Thoracic aorta (tissue), 2 donors: Measurements from ENCODE around the gene AK9. TPM values are rescaled to one million over a fixed set of nuclear protein-coding genes. Genes with fewer than 3 reads are reported as not detected.

Experiments
- ATAC-seq: fragments of 150-250 bp; one replicate; pipeline ENCODE4 v1.8.0; 2017; ENCODE audit warnings: low read depth; ENCODE audit not compliant: insufficient number of reproducible peaks, low FRiP score
- DNase-seq: peaks from one replicate; pipeline ENCODE4 v3.0.0-alpha.2; 2020; ENCODE audit warnings: low spot score
- H3K27ac ChIP-seq, 2 donors: fragments of 200-600 bp; sonication (generic); 1 replicate in 1 of 2; 2 replicates in 1 of 2; pipeline ENCODE4 v1.5.1; 2016; ENCODE audit warnings: mild to moderate bottlenecking in 2 of 2, moderate library complexity in 2 of 2
- H3K27me3 ChIP-seq: fragments of 200-600 bp; sonication (generic); replicated peaks from 2 replicates; pipeline ENCODE4 v1.6.0; 2016; ENCODE audit warnings: mild to moderate bottlenecking; ENCODE audit not compliant: insufficient read depth
- H3K36me3 ChIP-seq: fragments of 200-600 bp; sonication (generic); one replicate; pipeline ENCODE4 v1.5.1; 2016
- H3K4me1 ChIP-seq, 2 donors: fragments of 200-600 bp; sonication (generic); 1 replicate in 1 of 2; 2 replicates in 1 of 2; pipeline versions ENCODE4 v1.5.1 to v1.6.0; 2016; ENCODE audit warnings: low read depth in 2 of 2, mild to moderate bottlenecking in 1 of 2; ENCODE audit not compliant: control insufficient read depth in 1 of 2
- H3K4me3 ChIP-seq: fragments of 200-600 bp; sonication (generic); 2 replicates; pipeline ENCODE4 v1.5.1; 2016; ENCODE audit warnings: mild to moderate bottlenecking
- H3K9me3 ChIP-seq: fragments of 200-600 bp; sonication (generic); 2 replicates; pipeline ENCODE4 v1.5.1; 2016
- CTCF ChIP-seq: fragments of 200-600 bp; sonication (generic); IDR thresholded peaks from one replicate; pipeline ENCODE4 v1.5.1; 2019; ENCODE audit warnings: antibody characterized with exemption
- total RNA-seq, 2 donors: library from RNA; depleted of rRNA; stranded (reverse); fragments of >200 nt; gene quantifications; one replicate each; pipeline versions ENCODE4 v1.1.0 to v1.2.3, GENCODE V29; 2016

Gene AK9
- total RNA-seq, 2 donors from 2014 or later = 12.5 to 12.8 TPM

GRCh38 chr6:109511832-109512231 lies 179.2 kb downstream of the AK9 start:
- Histone ChIP-seq H3K4me3 (no peak overlapping the region), H3K27me3 (no peaks in the 10 kb centered on the region), H3K4me1 (peaks cover 0 to 11% of the 10 kb centered on the region in 2 donors), H3K36me3 (no peaks in the 10 kb centered on the region), H3K27ac (no peak overlapping the region), H3K9me3 (no peaks in the 10 kb centered on the region)
- no peak for TF ChIP-seq CTCF
- DNase-seq (no peak), ATAC-seq (no peak)

- peaks cover 0 to 11% of the 10 kb centered on the region in 2 donors for H3K4me1 ChIP-seq
- no peak overlapping the region for H3K27ac ChIP-seq
- H3K27me3 ChIP-seq = no peaks in the 10 kb centered on the region
- TF ChIP-seq CTCF = no peak
- no peaks in the 10 kb centered on the region for H3K36me3 ChIP-seq
- H3K9me3 ChIP-seq = no peaks in the 10 kb centered on the region
- no peak for DNase-seq
- no peak overlapping the region for H3K4me3 ChIP-seq
- no peak for ATAC-seq
Measured at GRCh38 chr6:109510358-109510757, 180.6 kb downstream of the AK9 start.

- no peaks in the 10 kb centered on the region for H3K27me3 ChIP-seq
- no peak overlapping the region for H3K4me3 ChIP-seq
- no peaks in the 10 kb centered on the region for H3K36me3 ChIP-seq
- ATAC-seq (no peak), DNase-seq (no peak)
- no peak for TF ChIP-seq CTCF
- H3K4me1 ChIP-seq = peaks cover 0 to 11% of the 10 kb centered on the region in 2 donors
- H3K27ac ChIP-seq = no peak overlapping the region
- no peaks in the 10 kb centered on the region for H3K9me3 ChIP-seq
Measured at GRCh38 chr6:109508166-109508860, 182.7 kb downstream of the AK9 start.

GRCh38 chr6:109507490-109508072 lies 183.4 kb downstream of the AK9 start:
- no peaks in the 10 kb centered on the region for H3K36me3 ChIP-seq
- H3K4me1 ChIP-seq = peaks cover 0 to 9% of the 10 kb centered on the region in 2 donors

GRCh38 chr6:109506841-109507240 lies 184.2 kb downstream of the AK9 start:
- H3K4me3 ChIP-seq = no peak overlapping the region
- no peaks in the 10 kb centered on the region for H3K27me3 ChIP-seq
- ATAC-seq = no peak
- TF ChIP-seq CTCF = no peak
- DNase-seq = no peak
- H3K27ac ChIP-seq = no peak overlapping the region
- H3K36me3 ChIP-seq = no peaks in the 10 kb centered on the region
- H3K9me3 ChIP-seq = no peaks in the 10 kb centered on the region
- H3K4me1 ChIP-seq = peaks cover 0 to 2% of the 10 kb centered on the region in 2 donors

More at GRCh38 chr6:109507490-109508072, 183.4 kb downstream of the AK9 start:
- Histone ChIP-seq H3K27me3 (no peaks in the 10 kb centered on the region), H3K4me3 (no peak overlapping the region), H3K27ac (no peak overlapping the region), H3K9me3 (no peaks in the 10 kb centered on the region)
- DNase-seq (no peak), ATAC-seq (no peak)
- TF ChIP-seq CTCF = no peak
